ENCODE data around the gene SLC26A5. TPM values are rescaled to one million over a fixed set of nuclear protein-coding genes. Genes with fewer than 3 reads are reported as not detected.
A peak's percentile ranks its signal among the peaks of the same experiment; 100 is the strongest.
"Not testable (repeated sequence)": the region's sequence is repeated elsewhere in the genome, so short reads cannot be mapped to it uniquely, and the experiment has no call there.

SLC26A5 gene, protein sequence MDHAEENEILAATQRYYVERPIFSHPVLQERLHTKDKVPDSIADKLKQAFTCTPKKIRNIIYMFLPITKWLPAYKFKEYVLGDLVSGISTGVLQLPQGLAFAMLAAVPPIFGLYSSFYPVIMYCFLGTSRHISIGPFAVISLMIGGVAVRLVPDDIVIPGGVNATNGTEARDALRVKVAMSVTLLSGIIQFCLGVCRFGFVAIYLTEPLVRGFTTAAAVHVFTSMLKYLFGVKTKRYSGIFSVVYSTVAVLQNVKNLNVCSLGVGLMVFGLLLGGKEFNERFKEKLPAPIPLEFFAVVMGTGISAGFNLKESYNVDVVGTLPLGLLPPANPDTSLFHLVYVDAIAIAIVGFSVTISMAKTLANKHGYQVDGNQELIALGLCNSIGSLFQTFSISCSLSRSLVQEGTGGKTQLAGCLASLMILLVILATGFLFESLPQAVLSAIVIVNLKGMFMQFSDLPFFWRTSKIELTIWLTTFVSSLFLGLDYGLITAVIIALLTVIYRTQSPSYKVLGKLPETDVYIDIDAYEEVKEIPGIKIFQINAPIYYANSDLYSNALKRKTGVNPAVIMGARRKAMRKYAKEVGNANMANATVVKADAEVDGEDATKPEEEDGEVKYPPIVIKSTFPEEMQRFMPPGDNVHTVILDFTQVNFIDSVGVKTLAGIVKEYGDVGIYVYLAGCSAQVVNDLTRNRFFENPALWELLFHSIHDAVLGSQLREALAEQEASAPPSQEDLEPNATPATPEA
- 0.07 TPM for polyA plus RNA-seq (2013, experiment 1 of 2)
- polyA plus RNA-seq (2013, experiment 2 of 2), result 0.07 TPM

GRCh38 chr7:103446049-103446520, at the start of gene SLC26A5:
TSS of gene SLC26A5 (minus strand) at chr7:103446207. CDS start at chr7:103421514, 24,693 bp downstream.
- Histone ChIP-seq H3K4me2 (ENCODE audit: low read length) (peak within 1 kb of the TSS; percentile 71), H3K4ac (ENCODE audit: low read depth, low read length) (no peak within 1 kb of the TSS), H3K36me3 (ENCODE audit: control insufficient read depth, insufficient read depth, low read length) (no peaks in the 10 kb centered on the region), H3K18ac (ENCODE audit: low read length) (no peak within 1 kb of the TSS), H3K9ac (ENCODE audit: low read length) (peak within 1 kb of the TSS; percentile 20), H3K79me1 (ENCODE audit: low read length) (no peaks in the 10 kb centered on the region), H3K27me3 (ENCODE audit: insufficient read depth, low read length, poor library complexity) (peaks cover 9% of the 10 kb centered on the region), H4K8ac (ENCODE audit: low read depth, low read length) (no peak within 1 kb of the TSS), H2BK120ac (ENCODE audit: low read depth, low read length) (no peak within 1 kb of the TSS), H2AK5ac (ENCODE audit: low read length) (no peak within 1 kb of the TSS), H3K79me2 (ENCODE audit: control insufficient read depth, insufficient read depth, low read length) (no peaks in the 10 kb centered on the region), H4K5ac (ENCODE audit: low read length) (no peak within 1 kb of the TSS), H3K56ac (ENCODE audit: low read length) (peak within 1 kb of the TSS; percentile 58), H3K4me1 (ENCODE audit: control insufficient read depth, low read depth, low read length) (no peaks in the 10 kb centered on the region), H2BK5ac (ENCODE audit: low read length) (no peak within 1 kb of the TSS), H3K27ac (ENCODE audit: low read depth, low read length) (no peak within 1 kb of the TSS), H3K4me3 (ENCODE audit: low read length) (peak within 1 kb of the TSS; percentile 1), H2BK15ac (replicated peaks; ENCODE audit: low read depth) (no peak within 1 kb of the TSS), H3K23ac (ENCODE audit: low read length) (no peak within 1 kb of the TSS)
- DNase-seq, result peak; percentile 80
- no CpG with 5 or more reads among the region's 54 CpGs for WGBS (ENCODE audit: extremely low coverage, insufficient coverage, low lambda C conversion rate)

DNA sequence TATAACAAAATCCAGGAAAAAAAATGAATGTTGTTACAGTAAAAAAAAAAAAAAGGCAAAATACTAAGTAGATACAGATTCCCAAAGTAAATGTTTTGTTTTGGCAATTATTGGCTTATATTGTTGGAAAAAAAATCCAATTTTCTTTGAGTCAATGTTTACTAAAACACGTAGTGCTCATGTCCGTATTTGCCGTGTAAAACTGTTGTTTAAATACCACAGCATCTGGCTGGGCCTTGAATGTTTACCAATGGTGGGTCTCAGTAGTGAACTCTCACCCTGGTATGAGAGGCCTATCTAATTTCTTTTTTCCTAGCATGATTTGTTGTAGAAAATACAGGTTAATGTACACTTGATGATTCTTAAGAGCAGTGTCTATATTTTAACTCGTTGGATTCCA, 41.4 kb upstream of the SLC26A5 start:
- no peak overlapping the region for H3K56ac ChIP-seq (ENCODE audit: low read length)
- H3K4ac ChIP-seq (ENCODE audit: low read depth, low read length), result no peak overlapping the region
- no CpG with 5 or more reads among the region's 4 CpGs for WGBS (ENCODE audit: extremely low coverage, insufficient coverage, low lambda C conversion rate)

DNA sequence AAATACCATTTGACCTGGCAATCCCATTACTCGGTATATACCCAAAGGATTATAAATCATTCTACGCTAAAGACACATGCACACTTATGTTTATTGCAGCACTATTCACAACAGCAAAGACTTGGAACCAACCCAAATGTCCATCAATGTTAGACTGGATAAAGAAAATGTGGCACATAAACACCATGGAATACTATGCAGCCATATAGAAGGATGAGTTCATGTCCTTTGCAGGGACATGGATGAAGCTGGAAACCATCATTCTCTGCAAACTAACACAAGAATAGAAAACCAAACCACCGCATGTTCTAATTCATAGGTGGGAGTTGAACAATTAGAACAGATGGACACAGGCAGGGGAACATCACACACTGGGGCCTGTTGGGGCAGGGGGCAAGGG, 40.9 kb upstream of the SLC26A5 start:
- H3K27me3 ChIP-seq (ENCODE audit: insufficient read depth, low read length, poor library complexity); H2BK120ac ChIP-seq (ENCODE audit: low read depth, low read length); H3K4ac ChIP-seq (ENCODE audit: low read depth, low read length); H2AK5ac ChIP-seq (ENCODE audit: low read length); H4K5ac ChIP-seq (ENCODE audit: low read length); H3K18ac ChIP-seq (ENCODE audit: low read length); H3K27ac ChIP-seq (ENCODE audit: low read depth, low read length); H2BK5ac ChIP-seq (ENCODE audit: low read length); H3K9ac ChIP-seq (ENCODE audit: low read length); DNase-seq; H3K79me2 ChIP-seq (ENCODE audit: control insufficient read depth, insufficient read depth, low read length); H3K4me3 ChIP-seq (ENCODE audit: low read length); H4K8ac ChIP-seq (ENCODE audit: low read depth, low read length); H3K79me1 ChIP-seq (ENCODE audit: low read length); H3K4me1 ChIP-seq (ENCODE audit: control insufficient read depth, low read depth, low read length); H3K4me2 ChIP-seq (ENCODE audit: low read length); H3K23ac ChIP-seq (ENCODE audit: low read length); H3K36me3 ChIP-seq (ENCODE audit: control insufficient read depth, insufficient read depth, low read length); H2BK15ac ChIP-seq (replicated peaks; ENCODE audit: low read depth); H3K56ac ChIP-seq (ENCODE audit: low read length): not testable (repeated sequence)
- no CpG with 5 or more reads among the region's 3 CpGs for WGBS (ENCODE audit: extremely low coverage, insufficient coverage, low lambda C conversion rate)

More for the DNA sequence above, 41.4 kb upstream of the SLC26A5 start:
- Histone ChIP-seq H3K79me1 (ENCODE audit: low read length) (no peaks in the 10 kb centered on the region), H3K4me1 (ENCODE audit: control insufficient read depth, low read depth, low read length) (no peaks in the 10 kb centered on the region), H2BK120ac (ENCODE audit: low read depth, low read length) (no peak overlapping the region), H2AK5ac (ENCODE audit: low read length) (no peak overlapping the region), H3K27me3 (ENCODE audit: insufficient read depth, low read length, poor library complexity) (no peaks in the 10 kb centered on the region), H2BK15ac (replicated peaks; ENCODE audit: low read depth) (no peak overlapping the region), H3K4me2 (ENCODE audit: low read length) (no peak overlapping the region), H3K18ac (ENCODE audit: low read length) (no peak overlapping the region), H3K9ac (ENCODE audit: low read length) (no peak overlapping the region), H3K27ac (ENCODE audit: low read depth, low read length) (no peak overlapping the region), H3K79me2 (ENCODE audit: control insufficient read depth, insufficient read depth, low read length) (no peaks in the 10 kb centered on the region), H2BK5ac (ENCODE audit: low read length) (no peak overlapping the region), H4K5ac (ENCODE audit: low read length) (no peak overlapping the region), H3K36me3 (ENCODE audit: control insufficient read depth, insufficient read depth, low read length) (no peaks in the 10 kb centered on the region), H4K8ac (ENCODE audit: low read depth, low read length) (no peak overlapping the region), H3K4me3 (ENCODE audit: low read length) (no peak overlapping the region), H3K23ac (ENCODE audit: low read length) (no peak overlapping the region)
- no peak for DNase-seq

- H4K8ac ChIP-seq (ENCODE audit: low read depth, low read length), result no peak overlapping the region
- no peak overlapping the region for H2BK5ac ChIP-seq (ENCODE audit: low read length)
- H2BK120ac ChIP-seq (ENCODE audit: low read depth, low read length), result no peak overlapping the region
- no peak overlapping the region for H2AK5ac ChIP-seq (ENCODE audit: low read length)
- no peak overlapping the region for H3K4me2 ChIP-seq (ENCODE audit: low read length)
- no peak overlapping the region for H3K23ac ChIP-seq (ENCODE audit: low read length)
- no peak overlapping the region for H3K4ac ChIP-seq (ENCODE audit: low read depth, low read length)
- no peaks in the 10 kb centered on the region for H3K36me3 ChIP-seq (ENCODE audit: control insufficient read depth, insufficient read depth, low read length)
- no peak overlapping the region for H3K27ac ChIP-seq (ENCODE audit: low read depth, low read length)
- no peak overlapping the region for H3K9ac ChIP-seq (ENCODE audit: low read length)
- no peaks in the 10 kb centered on the region for H3K79me1 ChIP-seq (ENCODE audit: low read length)
- H3K79me2 ChIP-seq (ENCODE audit: control insufficient read depth, insufficient read depth, low read length), result no peaks in the 10 kb centered on the region
- no peak overlapping the region for H3K4me3 ChIP-seq (ENCODE audit: low read length)
- no CpG with 5 or more reads among the region's 2 CpGs for WGBS (ENCODE audit: extremely low coverage, insufficient coverage, low lambda C conversion rate)
- no peaks in the 10 kb centered on the region for H3K4me1 ChIP-seq (ENCODE audit: control insufficient read depth, low read depth, low read length)
- H2BK15ac ChIP-seq (replicated peaks; ENCODE audit: low read depth), result no peak overlapping the region
- H4K5ac ChIP-seq (ENCODE audit: low read length), result no peak overlapping the region
- DNase-seq, result no peak
- H3K18ac ChIP-seq (ENCODE audit: low read length), result no peak overlapping the region
- no peaks in the 10 kb centered on the region for H3K27me3 ChIP-seq (ENCODE audit: insufficient read depth, low read length, poor library complexity)
- H3K56ac ChIP-seq (ENCODE audit: low read length), result no peak overlapping the region
Measured at GRCh38 chr7:103480771-103481170, 34.8 kb upstream of the SLC26A5 start.

DNA sequence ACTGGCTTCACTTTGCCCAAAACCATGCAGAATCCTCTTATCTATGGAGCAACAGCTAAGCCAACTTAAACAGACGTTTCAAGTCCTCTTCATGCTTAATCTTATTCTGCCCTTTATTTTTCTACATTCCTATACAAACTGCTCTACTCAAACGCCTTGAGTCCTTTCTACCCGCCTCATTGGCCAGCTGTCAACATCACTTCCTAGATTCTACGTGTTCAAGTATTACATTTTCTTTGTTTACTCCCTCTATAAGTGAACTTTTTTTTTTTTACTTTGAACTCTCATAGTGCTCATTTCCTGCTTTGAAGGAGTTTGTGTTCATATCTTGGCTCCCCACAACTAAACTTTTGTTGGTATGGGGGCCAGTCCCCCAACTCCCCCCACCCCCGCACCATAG, 28.9 kb upstream of the SLC26A5 start:
- H3K9ac ChIP-seq (ENCODE audit: low read length), result no peak overlapping the region
- no CpG with 5 or more reads among the region's 5 CpGs for WGBS (ENCODE audit: extremely low coverage, insufficient coverage, low lambda C conversion rate)
- H3K4me2 ChIP-seq (ENCODE audit: low read length), result no peak overlapping the region
- no peak overlapping the region for H3K4me3 ChIP-seq (ENCODE audit: low read length)
- no peak overlapping the region for H2BK5ac ChIP-seq (ENCODE audit: low read length)
- H3K4me1 ChIP-seq (ENCODE audit: control insufficient read depth, low read depth, low read length), result no peaks in the 10 kb centered on the region
- H3K36me3 ChIP-seq (ENCODE audit: control insufficient read depth, insufficient read depth, low read length), result no peaks in the 10 kb centered on the region
- no peak overlapping the region for H3K18ac ChIP-seq (ENCODE audit: low read length)
- H3K23ac ChIP-seq (ENCODE audit: low read length), result no peak overlapping the region
- no peak overlapping the region for H2BK120ac ChIP-seq (ENCODE audit: low read depth, low read length)
- no peaks in the 10 kb centered on the region for H3K79me1 ChIP-seq (ENCODE audit: low read length)
- H4K8ac ChIP-seq (ENCODE audit: low read depth, low read length), result no peak overlapping the region
- H3K27me3 ChIP-seq (ENCODE audit: insufficient read depth, low read length, poor library complexity), result no peaks in the 10 kb centered on the region
- no peak overlapping the region for H3K27ac ChIP-seq (ENCODE audit: low read depth, low read length)
- no peak overlapping the region for H3K4ac ChIP-seq (ENCODE audit: low read depth, low read length)
- H3K56ac ChIP-seq (ENCODE audit: low read length), result no peak overlapping the region
- no peak overlapping the region for H2AK5ac ChIP-seq (ENCODE audit: low read length)
- DNase-seq, result no peak
- no peak overlapping the region for H4K5ac ChIP-seq (ENCODE audit: low read length)
- no peaks in the 10 kb centered on the region for H3K79me2 ChIP-seq (ENCODE audit: control insufficient read depth, insufficient read depth, low read length)
- H2BK15ac ChIP-seq (replicated peaks; ENCODE audit: low read depth), result no peak overlapping the region

Data from mesendoderm (in vitro differentiated cells).